Measurements from ENCODE around the gene MOSMO.

MOSMO gene

GRCh38 chr16:22053921-22054341, 46.0 kb downstream of the MOSMO start:
- no peak for DNase-seq

GRCh38 chr16:22054847-22055590, 47.1 kb downstream of the MOSMO start:
- DNase-seq: no peak

GRCh38 chr16:22055881-22056280, 48.0 kb downstream of the MOSMO start:
- DNase-seq: peak; percentile 13

- no peak for DNase-seq
These were observed 56.1 kb downstream of the MOSMO start for GRCh38 chr16:22063888-22064467.

- no peak for DNase-seq
These were observed 57.3 kb downstream of the MOSMO start for GRCh38 chr16:22065252-22065651.

GRCh38 chr16:22070361-22071330, 62.7 kb downstream of the MOSMO start:
- DNase-seq: no peak

- no peak for DNase-seq
These were observed 63.5 kb downstream of the MOSMO start for GRCh38 chr16:22071331-22071910.

GRCh38 chr16:22073350-22073749, 65.4 kb downstream of the MOSMO start:
- DNase-seq: no peak

- DNase-seq: no peak
These were observed 67.3 kb downstream of the MOSMO start for GRCh38 chr16:22075043-22075757.

- DNase-seq: no peak
These were observed 67.9 kb downstream of the MOSMO start for GRCh38 chr16:22075776-22076175.

GRCh38 chr16:22077700-22078313, 69.9 kb downstream of the MOSMO start:
- DNase-seq: peak; percentile 20

- no peak for DNase-seq
These were observed 70.7 kb downstream of the MOSMO start for GRCh38 chr16:22078656-22079055.

- DNase-seq: no peak
These were observed 73.1 kb downstream of the MOSMO start for GRCh38 chr16:22081050-22081449.

GRCh38 chr16:22086440-22086839, 78.5 kb downstream of the MOSMO start:
- DNase-seq: no peak

GRCh38 chr16:22088642-22089041, 80.7 kb downstream of the MOSMO start:
- DNase-seq: no peak

GRCh38 chr16:22089910-22090309, 82.0 kb downstream of the MOSMO start:
- no peak for DNase-seq

- DNase-seq: no peak
These were observed 83.8 kb downstream of the MOSMO start for GRCh38 chr16:22091721-22092120.

GRCh38 chr16:22092143-22092933, 84.4 kb downstream of the MOSMO start, which contains the start of gene VWA3A:
VWA3A (plus strand) TSS chr16:22092541; CDS start chr16:22092638, 97 bp downstream.
- no peak for DNase-seq

GRCh38 chr16:22093331-22093730, 85.4 kb downstream of the MOSMO start:
- no peak for DNase-seq

GRCh38 chr16:22093996-22094395, 86.1 kb downstream of the MOSMO start:
- no peak for DNase-seq
